ENCODE measurements around the gene UFL1. TPM values are rescaled to one million over a fixed set of nuclear protein-coding genes. Genes with fewer than 3 reads are reported as not detected.
"Not testable (repeated sequence)": the region's sequence is repeated elsewhere in the genome, so short reads cannot be mapped to it uniquely, and the experiment has no call there.

Gene UFL1
- total RNA-seq (ENCODE audit: low replicate concordance): 21.9 and 25.1 TPM in 2 replicates
- long read RNA-seq, full-length matches to known transcripts: 31 of 253 reads
- long read RNA-seq, partial matches to known transcripts: 205 of 253 reads
- long read RNA-seq, other reads (novel, unspliced or antisense): 17 of 253 reads

DNA sequence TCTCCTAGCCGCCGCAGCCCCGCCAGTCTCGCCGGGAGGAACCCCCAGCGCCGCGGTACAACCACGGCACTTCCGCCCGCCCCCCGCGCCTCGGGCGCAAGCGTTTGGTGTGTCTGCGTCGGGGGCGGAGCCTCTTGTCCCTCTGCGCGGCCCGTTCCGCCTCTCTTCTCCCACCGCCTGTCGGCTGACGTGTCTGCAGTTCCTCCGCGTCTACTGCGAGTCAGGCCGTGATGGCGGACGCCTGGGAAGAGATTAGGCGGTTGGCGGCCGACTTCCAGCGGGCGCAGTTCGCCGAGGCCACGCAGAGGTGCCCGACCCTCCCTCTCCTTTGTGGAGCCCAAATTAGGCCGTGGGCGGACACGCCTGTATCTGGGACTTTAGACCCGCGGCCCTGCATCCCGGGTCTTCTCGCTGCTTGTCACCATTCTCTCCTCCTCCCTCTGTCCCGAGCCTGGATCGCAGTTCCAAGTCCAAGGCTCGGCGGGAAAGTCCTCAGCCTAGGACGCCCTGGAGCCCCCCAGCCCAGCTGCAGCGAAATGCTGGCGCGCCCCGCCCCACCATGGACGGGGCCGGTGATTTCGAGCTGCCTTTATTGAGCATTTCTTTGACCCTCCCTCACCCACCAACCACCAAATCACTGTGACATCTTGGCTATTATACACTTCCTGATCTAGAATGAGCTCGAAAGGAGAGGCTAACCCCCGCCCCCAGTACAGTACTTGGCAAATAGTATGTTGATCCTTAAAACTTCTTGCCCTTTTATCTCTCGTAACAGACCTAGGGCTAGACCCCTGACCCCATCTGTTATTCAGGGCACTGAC, at the start of gene UFL1:
UFL1 (plus strand) TSS at position 163 of the 821 bp plus-strand sequence; CDS start at position 231, 68 bp downstream.
- TF ChIP-seq, protein P1, sequence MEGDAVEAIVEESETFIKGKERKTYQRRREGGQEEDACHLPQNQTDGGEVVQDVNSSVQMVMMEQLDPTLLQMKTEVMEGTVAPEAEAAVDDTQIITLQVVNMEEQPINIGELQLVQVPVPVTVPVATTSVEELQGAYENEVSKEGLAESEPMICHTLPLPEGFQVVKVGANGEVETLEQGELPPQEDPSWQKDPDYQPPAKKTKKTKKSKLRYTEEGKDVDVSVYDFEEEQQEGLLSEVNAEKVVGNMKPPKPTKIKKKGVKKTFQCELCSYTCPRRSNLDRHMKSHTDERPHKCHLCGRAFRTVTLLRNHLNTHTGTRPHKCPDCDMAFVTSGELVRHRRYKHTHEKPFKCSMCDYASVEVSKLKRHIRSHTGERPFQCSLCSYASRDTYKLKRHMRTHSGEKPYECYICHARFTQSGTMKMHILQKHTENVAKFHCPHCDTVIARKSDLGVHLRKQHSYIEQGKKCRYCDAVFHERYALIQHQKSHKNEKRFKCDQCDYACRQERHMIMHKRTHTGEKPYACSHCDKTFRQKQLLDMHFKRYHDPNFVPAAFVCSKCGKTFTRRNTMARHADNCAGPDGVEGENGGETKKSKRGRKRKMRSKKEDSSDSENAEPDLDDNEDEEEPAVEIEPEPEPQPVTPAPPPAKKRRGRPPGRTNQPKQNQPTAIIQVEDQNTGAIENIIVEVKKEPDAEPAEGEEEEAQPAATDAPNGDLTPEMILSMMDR (conservative IDR thresholded peaks at IDR 0.05): peak; percentile 27
- peak within 1 kb of the TSS; percentile 100 for H3K27ac Mint-ChIP-seq
- no peaks in the 10 kb centered on the region for H3K27me3 Mint-ChIP-seq
- peak within 1 kb of the TSS; percentile 100 for H3K4me3 Mint-ChIP-seq
- H3K36me3 Mint-ChIP-seq: peaks cover 16% of the 10 kb centered on the region
- H3K4me1 Mint-ChIP-seq (ENCODE audit: unreplicated experiment): peaks cover 7% of the 10 kb centered on the region
- no peaks in the 10 kb centered on the region for H3K9me3 Mint-ChIP-seq
- DNase-seq (ENCODE audit: extremely low spot score, unreplicated experiment): peak; percentile 94

DNA sequence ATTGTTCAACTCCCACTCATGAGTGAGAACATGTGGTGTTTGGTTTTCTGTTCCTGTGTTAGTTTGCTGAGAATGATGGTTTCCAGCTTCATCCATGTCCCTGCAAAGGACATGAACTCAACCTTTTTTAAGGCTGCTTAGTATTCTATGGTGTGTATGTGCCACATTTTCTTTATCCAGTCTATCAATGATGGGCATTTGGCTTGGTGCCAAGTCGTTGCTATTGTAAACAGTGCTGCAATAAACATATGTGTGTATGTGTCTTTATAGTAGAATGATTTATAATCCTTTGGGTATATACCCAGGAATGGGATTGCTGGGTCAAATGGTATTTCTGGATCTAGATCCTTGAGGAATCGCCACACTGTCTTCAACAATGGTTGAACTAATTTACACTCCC, 49.3 kb upstream of the UFL1 start:
- H3K4me3 Mint-ChIP-seq; H3K27me3 Mint-ChIP-seq; H3K4me1 Mint-ChIP-seq (ENCODE audit: unreplicated experiment); H3K36me3 Mint-ChIP-seq; DNase-seq (ENCODE audit: extremely low spot score, unreplicated experiment); H3K27ac Mint-ChIP-seq: not testable (repeated sequence)
- peaks cover 11% of the 10 kb centered on the region for H3K9me3 Mint-ChIP-seq

DNA sequence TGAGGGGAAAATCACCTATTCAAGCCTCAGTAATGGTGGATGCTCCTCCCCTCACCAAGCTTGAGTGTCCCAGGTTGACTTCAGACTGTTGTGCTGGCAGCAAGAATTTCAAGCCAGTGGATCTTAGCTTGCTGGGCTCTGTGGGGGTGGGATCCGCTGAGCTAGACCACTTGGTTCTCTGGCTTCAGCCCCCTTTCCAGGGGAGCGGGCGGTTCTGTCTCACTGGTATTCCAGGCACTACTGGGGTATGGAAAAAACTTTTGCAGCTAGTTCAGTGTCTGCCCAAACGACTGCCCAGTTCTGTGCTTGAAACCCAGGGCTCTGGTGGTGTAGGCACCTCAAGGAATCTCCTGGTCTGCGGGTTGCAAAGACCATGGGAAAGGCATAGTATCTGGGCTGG, 42.9 kb upstream of the UFL1 start:
- H3K4me3 Mint-ChIP-seq: no peak overlapping the region
- H3K36me3 Mint-ChIP-seq: no peaks in the 10 kb centered on the region
- TF ChIP-seq, protein P1 (conservative IDR thresholded peaks at IDR 0.05): no peak
- no peaks in the 10 kb centered on the region for H3K4me1 Mint-ChIP-seq (ENCODE audit: unreplicated experiment)
- H3K27ac Mint-ChIP-seq: no peak overlapping the region
- no peak for DNase-seq (ENCODE audit: extremely low spot score, unreplicated experiment)
- H3K9me3 Mint-ChIP-seq: peaks cover 31% of the 10 kb centered on the region
- no peaks in the 10 kb centered on the region for H3K27me3 Mint-ChIP-seq

DNA sequence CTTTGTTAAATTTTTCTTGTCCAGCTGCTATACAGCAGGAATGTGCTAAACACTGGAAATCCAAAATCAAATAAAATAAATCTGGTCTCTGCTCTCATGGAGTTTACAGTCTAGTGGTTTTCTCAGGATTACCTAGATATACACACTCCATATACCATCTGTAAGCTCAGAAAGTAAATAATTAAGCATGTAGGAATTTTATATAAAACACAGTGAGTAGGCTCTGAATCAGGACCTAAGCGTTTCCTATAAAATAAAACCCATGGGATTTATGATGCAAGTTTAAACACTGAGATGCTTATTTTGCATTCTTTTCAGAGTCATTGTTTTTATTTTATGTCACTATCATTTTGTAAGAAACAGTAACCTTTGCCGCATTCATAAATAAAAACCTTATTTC, 29.7 kb upstream of the UFL1 start:
- TF ChIP-seq, protein P1 (conservative IDR thresholded peaks at IDR 0.05): no peak
- peaks cover 4% of the 10 kb centered on the region for H3K36me3 Mint-ChIP-seq
- no peaks in the 10 kb centered on the region for H3K4me1 Mint-ChIP-seq (ENCODE audit: unreplicated experiment)
- no peak overlapping the region for H3K27ac Mint-ChIP-seq
- no peak overlapping the region for H3K4me3 Mint-ChIP-seq
- DNase-seq (ENCODE audit: extremely low spot score, unreplicated experiment): no peak
- no peaks in the 10 kb centered on the region for H3K27me3 Mint-ChIP-seq
- peaks cover 21% of the 10 kb centered on the region for H3K9me3 Mint-ChIP-seq

DNA sequence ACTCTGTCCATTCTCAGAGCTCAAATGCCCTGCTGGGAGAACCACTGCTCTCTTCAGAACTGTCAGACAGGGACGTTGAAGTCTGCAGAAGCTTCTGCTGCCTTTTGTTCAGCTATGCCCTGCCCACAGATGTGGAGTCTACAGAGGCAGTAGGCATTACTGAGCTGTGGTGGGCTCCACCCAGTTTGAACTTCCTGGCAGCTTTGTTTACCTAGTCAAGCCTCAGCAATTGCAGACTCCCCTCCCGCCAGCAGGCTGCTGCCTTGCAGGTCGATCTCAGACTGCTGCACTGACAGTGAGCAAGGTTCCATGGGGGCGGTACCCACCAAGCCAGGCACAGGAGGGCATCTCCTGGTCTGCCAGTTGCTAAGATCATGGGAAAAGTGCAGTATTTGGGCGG, 21.8 kb upstream of the UFL1 start:
- TF ChIP-seq, protein P1 (conservative IDR thresholded peaks at IDR 0.05): no peak
- Mint-ChIP-seq H3K4me1 (ENCODE audit: unreplicated experiment) (no peaks in the 10 kb centered on the region), H3K36me3 (peaks cover 15% of the 10 kb centered on the region), H3K9me3 (peaks cover 6% of the 10 kb centered on the region), H3K27me3 (no peaks in the 10 kb centered on the region), H3K27ac (no peak overlapping the region), H3K4me3 (no peak overlapping the region)
- DNase-seq (ENCODE audit: extremely low spot score, unreplicated experiment): no peak

DNA sequence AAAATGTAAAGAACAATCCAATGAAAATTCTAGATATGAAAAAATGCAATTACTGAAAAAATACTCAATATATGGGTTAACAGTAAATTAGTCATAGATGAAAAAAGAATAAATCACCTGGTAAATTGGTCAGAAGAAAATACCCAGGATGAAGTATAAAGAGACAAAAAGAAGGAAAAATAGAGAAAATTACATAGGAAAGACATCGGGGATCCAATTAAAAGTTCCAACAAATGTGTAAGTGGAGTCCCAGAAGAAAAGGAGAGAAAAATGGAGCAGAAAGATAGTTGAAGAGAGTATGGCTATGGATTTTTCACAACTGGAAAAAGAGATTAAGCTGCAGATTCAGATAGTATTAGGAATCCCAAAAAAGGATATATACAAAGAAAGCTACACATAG, 18.7 kb upstream of the UFL1 start:
- Mint-ChIP-seq H3K9me3 (peaks cover 10% of the 10 kb centered on the region), H3K27me3 (no peaks in the 10 kb centered on the region), H3K4me3 (no peak overlapping the region), H3K4me1 (ENCODE audit: unreplicated experiment) (no peaks in the 10 kb centered on the region), H3K27ac (no peak overlapping the region), H3K36me3 (peaks cover 22% of the 10 kb centered on the region)
- DNase-seq (ENCODE audit: extremely low spot score, unreplicated experiment): no peak
- TF ChIP-seq, protein P1 (conservative IDR thresholded peaks at IDR 0.05): no peak

All from type B pancreatic cell (in vitro differentiated cells).